Gastrocnemius medialis (tissue), 4 donors: ENCODE measurements around the gene SLCO3A1.

ENCODE experiments used
- POLR2A ChIP-seq, 2 donors: fragments of 450-650 bp; IDR thresholded peaks; one replicate each; pipeline ENCODE4 v1.6.1; 2017; ENCODE audit warnings: antibody characterized with exemption in 2 of 2, mild to moderate bottlenecking in 2 of 2, moderate library complexity in 2 of 2
- TF ChIP-seq, protein P1 (sequence below), 5 experiments: fragments of 450-650 bp in 3 of 5; fragments of 200-600 bp in 2 of 5; sonication (generic) in 2 of 5; IDR thresholded peaks in 4 of 5; conservative IDR thresholded peaks in 1 of 5; 1 replicate in 4 of 5; 2 replicates in 1 of 5; pipeline ENCODE4 v1.5.1; 2016 to 2019; ENCODE audit warnings: antibody characterized with exemption in 5 of 5, mild to moderate bottlenecking in 3 of 5, moderate library complexity in 3 of 5

DNA sequence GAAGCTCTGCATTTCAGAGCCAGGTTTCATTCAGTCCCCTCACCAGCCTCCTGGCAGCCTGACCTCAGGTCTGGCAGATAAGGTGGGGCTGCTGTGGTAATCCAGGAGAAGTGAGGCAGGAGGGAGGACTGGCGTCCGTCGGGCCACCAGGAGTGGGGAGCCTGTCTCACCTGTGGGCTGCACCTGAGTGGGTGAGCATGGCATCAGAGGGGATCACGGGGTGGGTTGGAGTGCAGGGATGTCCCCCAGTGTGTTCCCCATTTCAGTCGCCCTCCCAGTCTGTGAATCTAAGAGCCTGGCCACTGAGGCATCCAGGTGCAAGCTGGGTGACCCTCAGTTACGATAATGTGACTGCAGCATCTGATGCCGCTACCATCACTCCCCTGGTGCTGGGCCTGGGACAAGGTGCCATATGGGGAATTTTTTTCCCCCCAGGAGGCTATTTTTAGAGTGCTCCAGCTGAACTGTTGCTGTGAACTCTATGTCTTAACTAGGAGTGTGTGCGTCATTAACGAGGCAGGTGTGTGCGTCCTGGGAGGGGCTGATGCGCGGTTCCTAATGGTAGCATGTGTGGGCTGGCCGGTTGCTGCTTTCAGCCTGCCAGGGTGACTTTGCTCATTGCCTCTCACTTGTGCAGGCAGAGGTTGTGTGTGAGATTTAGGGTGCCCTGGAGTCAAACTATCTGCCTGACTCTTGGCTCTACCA, 165.2 kb downstream of the SLCO3A1 start:
- TF ChIP-seq, protein P1, sequence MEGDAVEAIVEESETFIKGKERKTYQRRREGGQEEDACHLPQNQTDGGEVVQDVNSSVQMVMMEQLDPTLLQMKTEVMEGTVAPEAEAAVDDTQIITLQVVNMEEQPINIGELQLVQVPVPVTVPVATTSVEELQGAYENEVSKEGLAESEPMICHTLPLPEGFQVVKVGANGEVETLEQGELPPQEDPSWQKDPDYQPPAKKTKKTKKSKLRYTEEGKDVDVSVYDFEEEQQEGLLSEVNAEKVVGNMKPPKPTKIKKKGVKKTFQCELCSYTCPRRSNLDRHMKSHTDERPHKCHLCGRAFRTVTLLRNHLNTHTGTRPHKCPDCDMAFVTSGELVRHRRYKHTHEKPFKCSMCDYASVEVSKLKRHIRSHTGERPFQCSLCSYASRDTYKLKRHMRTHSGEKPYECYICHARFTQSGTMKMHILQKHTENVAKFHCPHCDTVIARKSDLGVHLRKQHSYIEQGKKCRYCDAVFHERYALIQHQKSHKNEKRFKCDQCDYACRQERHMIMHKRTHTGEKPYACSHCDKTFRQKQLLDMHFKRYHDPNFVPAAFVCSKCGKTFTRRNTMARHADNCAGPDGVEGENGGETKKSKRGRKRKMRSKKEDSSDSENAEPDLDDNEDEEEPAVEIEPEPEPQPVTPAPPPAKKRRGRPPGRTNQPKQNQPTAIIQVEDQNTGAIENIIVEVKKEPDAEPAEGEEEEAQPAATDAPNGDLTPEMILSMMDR (IDR thresholded peaks at IDR 0.05 in 4 of 5, conservative IDR thresholded peaks at IDR 0.05 in 1 of 5), result no peak
- TF ChIP-seq POLR2A (IDR thresholded peaks at IDR 0.05), result no peak
